GM20000 (cell line): Measurements from ENCODE around the gene PPP2R5D.
"Not testable (repeated sequence)": the region's sequence is repeated elsewhere in the genome, so short reads cannot be mapped to it uniquely, and the experiment has no call there.

Experiments used
- DNase-seq: peaks from one replicate; pipeline ENCODE4 v3.0.0; 2012; ENCODE audit warnings: low spot score
- TF ChIP-seq, protein P1 (sequence below): IDR thresholded peaks from 2 replicates; pipeline ENCODE4 v1.5.1; 2012; ENCODE audit warnings: mild to moderate bottlenecking, control low read depth; ENCODE audit errors: extremely low read depth, missing control alignments

Gene PPP2R5D

DNA sequence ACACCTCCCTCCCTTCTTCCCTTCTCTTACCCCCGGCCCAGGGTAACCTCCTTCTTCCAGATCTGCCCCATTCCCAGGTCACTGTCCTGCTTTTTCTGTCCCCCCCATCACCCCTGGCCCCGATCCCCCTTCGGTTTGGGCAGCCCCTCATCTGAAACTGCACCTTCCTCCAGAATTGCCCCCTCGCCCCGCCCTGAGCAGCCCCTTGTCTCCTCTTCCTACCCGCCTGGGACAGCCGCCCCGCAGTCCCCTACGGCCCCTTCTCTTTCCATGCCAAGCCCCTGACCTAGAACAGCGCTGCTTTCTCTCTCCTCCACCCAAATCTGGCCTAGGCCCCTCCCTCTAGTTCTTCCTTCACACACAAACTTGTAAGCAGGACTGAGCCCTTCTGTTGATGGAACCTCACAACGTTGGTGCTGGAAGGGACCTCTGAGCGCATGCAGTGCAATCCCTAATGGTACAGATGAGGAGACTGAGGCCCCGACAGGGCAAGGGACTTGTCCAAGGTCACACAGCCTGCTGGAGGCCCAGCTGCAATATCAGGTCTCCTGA is 630 bp downstream of the PPP2R5D start:
- DNase-seq, result no peak
- TF ChIP-seq, protein P1, sequence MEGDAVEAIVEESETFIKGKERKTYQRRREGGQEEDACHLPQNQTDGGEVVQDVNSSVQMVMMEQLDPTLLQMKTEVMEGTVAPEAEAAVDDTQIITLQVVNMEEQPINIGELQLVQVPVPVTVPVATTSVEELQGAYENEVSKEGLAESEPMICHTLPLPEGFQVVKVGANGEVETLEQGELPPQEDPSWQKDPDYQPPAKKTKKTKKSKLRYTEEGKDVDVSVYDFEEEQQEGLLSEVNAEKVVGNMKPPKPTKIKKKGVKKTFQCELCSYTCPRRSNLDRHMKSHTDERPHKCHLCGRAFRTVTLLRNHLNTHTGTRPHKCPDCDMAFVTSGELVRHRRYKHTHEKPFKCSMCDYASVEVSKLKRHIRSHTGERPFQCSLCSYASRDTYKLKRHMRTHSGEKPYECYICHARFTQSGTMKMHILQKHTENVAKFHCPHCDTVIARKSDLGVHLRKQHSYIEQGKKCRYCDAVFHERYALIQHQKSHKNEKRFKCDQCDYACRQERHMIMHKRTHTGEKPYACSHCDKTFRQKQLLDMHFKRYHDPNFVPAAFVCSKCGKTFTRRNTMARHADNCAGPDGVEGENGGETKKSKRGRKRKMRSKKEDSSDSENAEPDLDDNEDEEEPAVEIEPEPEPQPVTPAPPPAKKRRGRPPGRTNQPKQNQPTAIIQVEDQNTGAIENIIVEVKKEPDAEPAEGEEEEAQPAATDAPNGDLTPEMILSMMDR, result no peak

DNA sequence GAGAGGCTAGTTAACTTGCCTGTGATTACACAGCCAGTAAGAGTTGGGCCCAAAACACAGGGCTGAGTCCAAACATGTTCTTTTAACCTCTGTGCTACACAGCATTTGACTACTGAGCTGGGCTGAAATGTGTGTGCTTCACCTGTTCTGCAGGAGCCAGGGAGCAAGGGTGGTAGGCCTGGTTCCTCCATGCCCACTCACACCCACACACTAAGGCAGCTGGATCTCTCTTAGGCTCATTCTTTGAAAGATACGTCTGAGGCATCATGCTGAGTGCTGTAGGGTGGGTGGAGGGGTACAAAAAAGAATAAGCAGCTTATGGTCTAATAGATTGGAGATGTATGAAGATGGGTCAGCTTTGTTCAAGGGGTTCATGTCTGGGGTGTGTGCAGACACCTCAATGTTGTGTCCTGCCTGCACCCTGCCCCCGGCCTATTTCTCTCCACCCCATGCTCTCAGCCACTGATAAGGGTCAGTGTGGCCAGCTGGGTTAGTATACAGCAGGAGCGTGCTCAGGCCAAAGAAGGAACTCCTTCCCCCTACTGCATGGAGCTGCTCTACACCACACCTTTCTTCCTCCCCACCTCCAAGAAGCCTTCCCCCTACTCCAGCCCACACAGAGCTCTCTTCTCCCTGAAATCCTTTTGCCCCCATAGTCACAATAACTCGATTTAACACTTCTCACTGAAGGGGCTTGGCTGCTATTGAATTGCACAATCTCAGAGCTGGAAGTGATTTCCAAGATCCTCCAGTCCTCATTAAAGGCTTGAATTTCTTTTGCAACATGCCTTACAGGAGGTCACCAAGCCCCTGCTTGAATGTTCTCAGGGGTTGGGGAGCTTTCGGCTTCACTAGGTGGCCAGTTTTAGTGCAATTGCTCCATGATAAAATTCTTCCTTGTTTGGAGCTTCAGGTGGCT is 3.4 kb downstream of the PPP2R5D start:
- TF ChIP-seq, protein P1, result no peak
- DNase-seq, result no peak

DNA sequence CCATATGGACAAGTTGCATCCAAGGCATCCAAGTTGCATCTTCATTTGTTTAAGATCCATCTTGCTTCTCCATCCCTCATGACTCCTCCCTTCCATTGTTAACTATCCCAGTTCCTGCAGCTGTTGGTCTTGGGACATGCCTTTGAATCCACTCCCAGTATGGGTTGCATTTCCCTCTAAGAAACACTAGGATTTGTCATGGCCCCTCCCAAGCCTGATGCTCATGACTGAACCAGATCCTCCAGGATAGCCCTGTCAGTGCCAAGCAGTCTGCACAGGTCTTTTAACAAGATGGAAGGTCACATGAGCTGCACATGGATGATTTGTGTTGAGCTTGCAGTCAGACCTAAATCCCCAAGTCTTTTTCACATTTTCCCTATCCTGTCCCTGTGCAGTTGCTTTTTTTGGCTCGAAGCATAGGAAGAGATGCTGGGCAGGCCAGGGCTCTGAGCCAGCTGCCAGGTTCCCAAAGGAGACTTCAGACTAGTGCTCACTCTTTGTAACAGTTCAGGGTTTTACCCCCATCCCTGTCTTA is 4.2 kb downstream of the PPP2R5D start:
- no peak for DNase-seq
- TF ChIP-seq, protein P1, result no peak

DNA sequence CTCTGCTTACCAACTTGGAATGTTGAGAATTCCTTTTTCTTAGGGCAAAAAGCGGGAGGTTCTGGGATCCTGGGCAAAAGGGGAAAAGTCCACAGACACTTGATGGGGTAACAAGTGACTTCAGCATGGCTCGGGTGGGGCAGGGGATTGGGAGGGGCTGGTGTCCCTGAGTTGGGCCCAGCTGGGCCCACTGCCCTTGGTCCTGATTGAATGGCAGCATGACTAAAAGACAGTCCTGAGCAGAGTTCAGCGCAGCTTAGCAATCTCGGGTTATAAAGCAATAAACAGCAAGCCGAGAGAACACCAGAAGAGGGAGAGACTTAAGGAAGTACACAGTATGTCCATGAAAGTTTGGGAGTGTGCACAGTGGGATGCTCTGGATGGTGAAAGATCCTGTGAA is 5.6 kb downstream of the PPP2R5D start:
- DNase-seq, result no peak
- TF ChIP-seq, protein P1, result no peak

DNA sequence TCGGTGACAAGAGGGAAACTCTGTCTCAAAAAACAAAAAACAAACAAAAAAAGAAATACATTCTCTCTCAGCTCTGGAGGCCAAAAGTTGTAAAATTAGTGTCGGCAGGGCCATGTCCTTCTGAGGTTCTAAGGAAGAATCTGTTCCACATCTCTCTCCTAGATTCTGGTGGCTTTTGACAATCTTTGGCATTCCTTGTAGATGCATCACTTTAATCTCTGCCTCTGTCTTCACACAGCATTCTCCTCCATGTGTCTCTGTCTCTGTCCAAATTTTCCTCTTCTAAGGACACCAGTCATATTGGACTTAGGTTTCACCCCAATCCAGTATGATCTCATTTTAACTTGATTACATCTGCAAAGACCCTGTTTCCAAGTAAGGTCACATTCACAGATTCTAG is 9.1 kb downstream of the PPP2R5D start:
- TF ChIP-seq, protein P1, result no peak
- no peak for DNase-seq

DNA sequence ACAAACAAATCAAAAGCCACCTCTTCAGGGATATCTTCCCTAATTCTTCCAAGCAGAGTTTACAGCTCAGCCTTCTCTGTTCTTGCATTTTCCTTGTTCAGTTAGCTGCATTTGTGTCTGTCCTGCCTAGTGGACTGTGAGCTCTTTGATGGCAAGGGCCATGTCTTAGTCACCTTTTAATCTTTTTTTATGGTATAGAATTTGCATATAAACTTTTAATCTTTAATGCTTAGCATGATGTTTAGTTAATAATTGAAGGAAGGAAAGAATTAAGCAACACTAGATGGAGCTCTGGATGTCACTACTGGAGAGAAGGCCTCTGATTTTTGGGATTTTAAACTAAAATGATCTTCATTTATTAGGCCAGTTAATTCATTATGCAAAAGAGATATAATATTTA is 12.1 kb downstream of the PPP2R5D start:
- TF ChIP-seq, protein P1, result no peak
- no peak for DNase-seq

DNA sequence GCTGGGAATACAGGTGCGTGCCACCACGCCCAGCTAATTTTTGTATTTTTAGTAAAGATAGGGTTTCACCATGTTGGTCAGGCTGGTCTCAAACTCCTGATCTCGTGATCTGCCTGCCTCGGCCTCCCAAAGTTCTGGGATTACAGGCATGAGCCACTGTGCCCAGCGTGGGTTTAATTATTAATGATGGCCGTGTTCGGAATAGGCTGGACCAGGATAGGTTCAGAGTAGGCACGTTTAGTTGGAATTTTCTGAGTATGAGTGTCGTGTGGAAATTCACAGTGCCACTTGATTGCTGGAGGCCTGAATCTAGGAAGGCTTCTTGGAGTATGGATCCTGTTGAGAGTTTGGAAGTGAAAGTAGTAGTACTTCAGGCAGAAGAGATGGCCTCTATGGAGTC is 13.8 kb downstream of the PPP2R5D start:
- DNase-seq, result not testable (repeated sequence)
